SK-N-SH (cell line): ENCODE data around the gene CDC42BPG. TPM values are rescaled to one million over a fixed set of nuclear protein-coding genes. Genes with fewer than 3 reads are reported as not detected.

ENCODE experiments used
- CTCF ChIA-PET: fragments of 300-600, 350-600 bp; formaldehyde crosslinking; extraction: SDS; loops from one replicate; lab custom pipeline; 2021; lab: Yijun Ruan, JAX
- POLR2A ChIA-PET: fragments of 350-600 bp; sonication (Branson Sonifier 250); formaldehyde crosslinking; extraction: SDS; loops from one replicate; lab custom pipeline; 2020; ENCODE audit warnings: antibody characterized with exemption, inconsistent platforms; lab: Yijun Ruan, JAX
- DNase-seq: peaks from one replicate; pipeline ENCODE4 v3.0.0; 2012
- H2AFZ ChIP-seq: fragments of 200-600 bp; sonication (generic); 2 replicates; pipeline ENCODE4 v1.8.1; 2016; ENCODE audit warnings: antibody characterized with exemption, mild to moderate bottlenecking, low read depth
- H3F3A ChIP-seq: fragments of 200-600 bp; sonication (generic); replicated peaks from 2 replicates; pipeline ENCODE3; 2016; ENCODE audit warnings: antibody characterized with exemption, mild to moderate bottlenecking; ENCODE audit not compliant: insufficient read depth
- H3K27ac ChIP-seq, 2 experiments: fragments of 200-500 bp in 1 of 2; fragments of 200-600 bp in 1 of 2; sonication (Bioruptor generic) in 1 of 2; sonication (generic), shearing (Covaris generic) in 1 of 2; 2 replicates each; pipeline versions ENCODE4 v1.5.1 to v1.6.1; 2014 to 2016; ENCODE audit warnings: low read depth in 2 of 2, inconsistent platforms in 1 of 2, low read length in 1 of 2, mild to moderate bottlenecking in 1 of 2, mixed read lengths in 1 of 2
- H3K27me3 ChIP-seq: fragments of 200-600 bp; sonication (generic), shearing (Covaris generic); 2 replicates; pipeline ENCODE4 v1.6.1; 2016; ENCODE audit warnings: mixed run types; ENCODE audit not compliant: insufficient read depth
- H3K36me3 ChIP-seq, 2 experiments: fragments of 200-500 bp in 1 of 2; fragments of 200-600 bp in 1 of 2; sonication (Bioruptor generic) in 1 of 2; sonication (generic) in 1 of 2; replicated peaks in 1 of 2; 2 replicates each; pipeline versions ENCODE3 to v1.5.1; 2014 to 2016; ENCODE audit warnings: low read length in 1 of 2, mild to moderate bottlenecking in 1 of 2; ENCODE audit not compliant: insufficient read depth in 2 of 2, control insufficient read depth in 1 of 2
- H3K4me1 ChIP-seq, 2 experiments: fragments of 200-500 bp in 1 of 2; fragments of 200-600 bp in 1 of 2; sonication (Bioruptor generic) in 1 of 2; sonication (generic), shearing (Covaris generic) in 1 of 2; 2 replicates each; pipeline versions ENCODE4 v1.5.1 to v1.6.1; 2014 to 2016; ENCODE audit warnings: low read depth in 1 of 2, low read length in 1 of 2, mixed run types in 1 of 2; ENCODE audit not compliant: insufficient read depth in 2 of 2, control insufficient read depth in 1 of 2
- H3K4me2 ChIP-seq: fragments of 200-600 bp; sonication (generic), shearing (Covaris generic); 2 replicates; pipeline ENCODE4 v1.6.1; 2017; ENCODE audit warnings: mixed run types
- H3K4me3 ChIP-seq, 2 experiments: fragments of 200-500 bp in 1 of 2; fragments of 200-600 bp in 1 of 2; sonication (Bioruptor generic) in 1 of 2; sonication (generic), shearing (Covaris generic) in 1 of 2; 2 replicates each; pipeline versions ENCODE4 v1.5.1 to v1.8.1; 2014 to 2016; ENCODE audit warnings: low read depth in 2 of 2, inconsistent platforms in 1 of 2, low read length in 1 of 2, mild to moderate bottlenecking in 1 of 2, mixed read lengths in 1 of 2, moderate library complexity in 1 of 2
- H3K79me2 ChIP-seq: fragments of 200-600 bp; sonication (generic); 2 replicates; pipeline ENCODE4 v1.8.1; 2017; ENCODE audit warnings: mild to moderate bottlenecking; ENCODE audit not compliant: insufficient read depth
- H3K9ac ChIP-seq: fragments of 200-600 bp; sonication (generic); 2 replicates; pipeline ENCODE4 v1.6.1; 2017; ENCODE audit warnings: mixed run types
- H3K9me2 ChIP-seq: fragments of 200-600 bp; sonication (generic); 2 replicates; pipeline ENCODE4 v1.6.1; 2017; ENCODE audit warnings: mixed run types
- H3K9me3 ChIP-seq: fragments of 200-600 bp; sonication (generic); 2 replicates; pipeline ENCODE4 v1.6.1; 2017; ENCODE audit warnings: mixed run types, mild to moderate bottlenecking, moderate library complexity
- H4K20me1 ChIP-seq: fragments of 200-600 bp; sonication (generic); 2 replicates; pipeline ENCODE4 v1.6.1; 2017; ENCODE audit warnings: mild to moderate bottlenecking, mixed run types; ENCODE audit not compliant: insufficient read depth
- ELF1 ChIP-seq: IDR thresholded peaks from 2 replicates; pipeline ENCODE4 v1.4.0; 2012
- EZH2phosphoT487 ChIP-seq: fragments of 200-600 bp; sonication (generic); IDR thresholded peaks from 2 replicates; pipeline ENCODE4 v1.6.1; 2017; ENCODE audit warnings: low read depth, mixed run types, mild to moderate bottlenecking, antibody characterized with exemption, moderate library complexity, borderline replicate concordance
- FOSL2 ChIP-seq: IDR thresholded peaks from 2 replicates; pipeline ENCODE4 v1.4.0; 2012; ENCODE audit warnings: low read depth, mild to moderate bottlenecking, moderate library complexity, borderline replicate concordance
- FOXM1 ChIP-seq: IDR thresholded peaks from 2 replicates; pipeline ENCODE4 v1.4.0; 2012; ENCODE audit warnings: low read depth, mild to moderate bottlenecking
- GABPA ChIP-seq: IDR thresholded peaks from 2 replicates; pipeline ENCODE4 v1.4.0; 2012; ENCODE audit warnings: low read depth, mild to moderate bottlenecking
- GATA2 ChIP-seq: sonication (generic); formaldehyde crosslinking; IDR thresholded peaks from 2 replicates; pipeline ENCODE4 v1.5.0; 2020; ENCODE audit warnings: mild to moderate bottlenecking, missing genetic modification reagents
- JUND ChIP-seq: IDR thresholded peaks from 2 replicates; pipeline ENCODE4 v1.4.0; 2012
- MEF2A ChIP-seq: IDR thresholded peaks from 2 replicates; pipeline ENCODE4 v1.4.0; 2012; ENCODE audit warnings: low read depth, borderline replicate concordance
- NFIC ChIP-seq: IDR thresholded peaks from 2 replicates; pipeline ENCODE4 v1.4.0; 2012; ENCODE audit warnings: borderline replicate concordance
- RAD21 ChIP-seq: IDR thresholded peaks from 2 replicates; pipeline ENCODE4 v1.6.1; 2012; ENCODE audit warnings: mild to moderate bottlenecking, low read length
- RCOR1 ChIP-seq: fragments of 150-350 bp; IDR thresholded peaks from 2 replicates; pipeline ENCODE4 v1.6.1; 2017; ENCODE audit warnings: antibody characterized with exemption, low read length
- RXRA ChIP-seq: IDR thresholded peaks from 2 replicates; pipeline ENCODE4 v1.4.0; 2012; ENCODE audit warnings: low read depth, mild to moderate bottlenecking, borderline replicate concordance
- TCF12 ChIP-seq: IDR thresholded peaks from 2 replicates; pipeline ENCODE4 v1.4.0; 2012
- WGBS: methylation state at CpG from one replicate; pipeline ENCODE4 v1.1.6; 2017; ENCODE audit warnings: low lambda C conversion rate; 5-methylcytosine and 5-hydroxymethylcytosine counted together
- polyA plus RNA-seq, 3 experiments: library from polyadenylated mRNA; depleted of rRNA; stranded (reverse); fragments of >200 nt; gene quantifications; 2 replicates each; pipeline ENCODE4 v1.2.3, GENCODE V29; 2012
- TF ChIP-seq, protein P1 (sequence below): IDR thresholded peaks from 2 replicates; pipeline ENCODE4 v1.6.1; 2012; ENCODE audit warnings: mild to moderate bottlenecking, low read depth, low read length, moderate library complexity
- TF ChIP-seq, protein P2 (sequence below): fragments of 150-350 bp; IDR thresholded peaks from 2 replicates; pipeline ENCODE4 v1.6.1; 2016; ENCODE audit warnings: mild to moderate bottlenecking, low read depth, low read length
- TF ChIP-seq, protein P3 (sequence below): IDR thresholded peaks from 2 replicates; pipeline ENCODE4 v1.4.0; 2012; ENCODE audit warnings: low read depth, borderline replicate concordance
- TF ChIP-seq, protein P4 (sequence below): fragments of 200-600 bp; sonication (generic); IDR thresholded peaks from 2 replicates; pipeline ENCODE4 v1.6.1; 2017; ENCODE audit warnings: antibody characterized with exemption, mild to moderate bottlenecking, moderate library complexity

Gene CDC42BPG
- polyA plus RNA-seq, 1 of the 3 experiments (the other 2 are of a cell fraction): 0.33 TPM

DNA sequence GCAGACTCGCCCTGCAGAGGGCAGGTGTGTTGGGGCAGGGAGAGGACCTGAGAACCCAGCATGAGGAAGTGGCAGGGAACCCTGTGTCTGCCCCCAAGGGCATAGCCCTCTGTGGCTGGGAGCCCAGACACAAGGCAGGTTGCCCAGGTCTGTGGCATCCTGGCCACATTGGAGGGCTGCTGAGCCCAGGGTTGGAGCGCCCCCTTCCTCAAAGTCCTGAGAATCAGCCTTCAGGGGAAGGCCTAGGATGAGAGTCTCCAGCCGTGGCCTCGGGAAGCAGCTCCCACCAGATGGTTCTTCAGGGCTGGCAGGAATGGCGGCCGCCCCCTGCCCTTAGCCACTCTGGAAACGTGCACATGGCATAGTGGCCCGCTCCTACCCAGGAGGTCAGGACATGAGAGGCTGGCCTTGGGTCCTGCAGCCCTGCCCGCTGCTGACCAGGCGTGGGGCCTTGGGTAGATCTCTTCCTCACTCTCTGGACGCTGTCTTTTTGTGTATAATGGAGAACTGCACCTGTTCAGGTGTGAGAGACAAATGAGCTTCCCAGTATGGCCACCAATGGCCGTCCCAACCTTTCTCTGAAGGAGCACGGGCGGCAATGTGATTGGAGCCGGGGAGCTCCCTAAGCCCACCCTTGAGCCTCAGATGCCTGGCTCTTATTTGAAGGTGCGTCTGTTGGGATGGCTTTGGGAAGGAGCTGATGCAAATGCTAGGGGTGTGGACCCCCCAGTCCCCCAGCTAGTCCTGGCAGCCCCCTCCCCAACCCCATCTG, 4.6 kb upstream of the CDC42BPG start:
- no peaks in the 10 kb centered on the region for H3K9me2 ChIP-seq
- H3K9ac ChIP-seq: no peak overlapping the region
- H2AFZ ChIP-seq: no peak overlapping the region
- peaks cover under 1 to 8% of the 10 kb centered on the region in 2 experiments for H3K36me3 ChIP-seq
- H3K27me3 ChIP-seq: no peaks in the 10 kb centered on the region
- ChIA-PET CTCF (interaction anchor here (0.6 to 12.8 kb wide), 15 partner anchors 10 to 489 kb away, joined by 3 to 530 read pairs (median 4); partner anchors contain the start of genes EHD1, MEN1, TM7SF2 and ZNHIT2), POLR2A (no interaction called here)
- no peaks in the 10 kb centered on the region for H4K20me1 ChIP-seq
- no peak for DNase-seq
- H3K79me2 ChIP-seq: no peaks in the 10 kb centered on the region; the same call in 1 of the 2 replicates
- peaks cover 15% of the 10 kb centered on the region for H3F3A ChIP-seq
- TF ChIP-seq MEF2A: no peak
- TF ChIP-seq ELF1: no peak
- TF ChIP-seq, protein P1, sequence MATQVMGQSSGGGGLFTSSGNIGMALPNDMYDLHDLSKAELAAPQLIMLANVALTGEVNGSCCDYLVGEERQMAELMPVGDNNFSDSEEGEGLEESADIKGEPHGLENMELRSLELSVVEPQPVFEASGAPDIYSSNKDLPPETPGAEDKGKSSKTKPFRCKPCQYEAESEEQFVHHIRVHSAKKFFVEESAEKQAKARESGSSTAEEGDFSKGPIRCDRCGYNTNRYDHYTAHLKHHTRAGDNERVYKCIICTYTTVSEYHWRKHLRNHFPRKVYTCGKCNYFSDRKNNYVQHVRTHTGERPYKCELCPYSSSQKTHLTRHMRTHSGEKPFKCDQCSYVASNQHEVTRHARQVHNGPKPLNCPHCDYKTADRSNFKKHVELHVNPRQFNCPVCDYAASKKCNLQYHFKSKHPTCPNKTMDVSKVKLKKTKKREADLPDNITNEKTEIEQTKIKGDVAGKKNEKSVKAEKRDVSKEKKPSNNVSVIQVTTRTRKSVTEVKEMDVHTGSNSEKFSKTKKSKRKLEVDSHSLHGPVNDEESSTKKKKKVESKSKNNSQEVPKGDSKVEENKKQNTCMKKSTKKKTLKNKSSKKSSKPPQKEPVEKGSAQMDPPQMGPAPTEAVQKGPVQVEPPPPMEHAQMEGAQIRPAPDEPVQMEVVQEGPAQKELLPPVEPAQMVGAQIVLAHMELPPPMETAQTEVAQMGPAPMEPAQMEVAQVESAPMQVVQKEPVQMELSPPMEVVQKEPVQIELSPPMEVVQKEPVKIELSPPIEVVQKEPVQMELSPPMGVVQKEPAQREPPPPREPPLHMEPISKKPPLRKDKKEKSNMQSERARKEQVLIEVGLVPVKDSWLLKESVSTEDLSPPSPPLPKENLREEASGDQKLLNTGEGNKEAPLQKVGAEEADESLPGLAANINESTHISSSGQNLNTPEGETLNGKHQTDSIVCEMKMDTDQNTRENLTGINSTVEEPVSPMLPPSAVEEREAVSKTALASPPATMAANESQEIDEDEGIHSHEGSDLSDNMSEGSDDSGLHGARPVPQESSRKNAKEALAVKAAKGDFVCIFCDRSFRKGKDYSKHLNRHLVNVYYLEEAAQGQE: no peak
- no peak for TF ChIP-seq FOXM1
- TF ChIP-seq, protein P2, sequence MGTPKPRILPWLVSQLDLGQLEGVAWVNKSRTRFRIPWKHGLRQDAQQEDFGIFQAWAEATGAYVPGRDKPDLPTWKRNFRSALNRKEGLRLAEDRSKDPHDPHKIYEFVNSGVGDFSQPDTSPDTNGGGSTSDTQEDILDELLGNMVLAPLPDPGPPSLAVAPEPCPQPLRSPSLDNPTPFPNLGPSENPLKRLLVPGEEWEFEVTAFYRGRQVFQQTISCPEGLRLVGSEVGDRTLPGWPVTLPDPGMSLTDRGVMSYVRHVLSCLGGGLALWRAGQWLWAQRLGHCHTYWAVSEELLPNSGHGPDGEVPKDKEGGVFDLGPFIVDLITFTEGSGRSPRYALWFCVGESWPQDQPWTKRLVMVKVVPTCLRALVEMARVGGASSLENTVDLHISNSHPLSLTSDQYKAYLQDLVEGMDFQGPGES: no peak
- TF ChIP-seq, protein P3, sequence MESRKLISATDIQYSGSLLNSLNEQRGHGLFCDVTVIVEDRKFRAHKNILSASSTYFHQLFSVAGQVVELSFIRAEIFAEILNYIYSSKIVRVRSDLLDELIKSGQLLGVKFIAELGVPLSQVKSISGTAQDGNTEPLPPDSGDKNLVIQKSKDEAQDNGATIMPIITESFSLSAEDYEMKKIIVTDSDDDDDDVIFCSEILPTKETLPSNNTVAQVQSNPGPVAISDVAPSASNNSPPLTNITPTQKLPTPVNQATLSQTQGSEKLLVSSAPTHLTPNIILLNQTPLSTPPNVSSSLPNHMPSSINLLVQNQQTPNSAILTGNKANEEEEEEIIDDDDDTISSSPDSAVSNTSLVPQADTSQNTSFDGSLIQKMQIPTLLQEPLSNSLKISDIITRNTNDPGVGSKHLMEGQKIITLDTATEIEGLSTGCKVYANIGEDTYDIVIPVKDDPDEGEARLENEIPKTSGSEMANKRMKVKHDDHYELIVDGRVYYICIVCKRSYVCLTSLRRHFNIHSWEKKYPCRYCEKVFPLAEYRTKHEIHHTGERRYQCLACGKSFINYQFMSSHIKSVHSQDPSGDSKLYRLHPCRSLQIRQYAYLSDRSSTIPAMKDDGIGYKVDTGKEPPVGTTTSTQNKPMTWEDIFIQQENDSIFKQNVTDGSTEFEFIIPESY: no peak
- no peak for TF ChIP-seq FOSL2
- no peak for TF ChIP-seq EZH2phosphoT487
- TF ChIP-seq RXRA: no peak
- TF ChIP-seq, protein P4, sequence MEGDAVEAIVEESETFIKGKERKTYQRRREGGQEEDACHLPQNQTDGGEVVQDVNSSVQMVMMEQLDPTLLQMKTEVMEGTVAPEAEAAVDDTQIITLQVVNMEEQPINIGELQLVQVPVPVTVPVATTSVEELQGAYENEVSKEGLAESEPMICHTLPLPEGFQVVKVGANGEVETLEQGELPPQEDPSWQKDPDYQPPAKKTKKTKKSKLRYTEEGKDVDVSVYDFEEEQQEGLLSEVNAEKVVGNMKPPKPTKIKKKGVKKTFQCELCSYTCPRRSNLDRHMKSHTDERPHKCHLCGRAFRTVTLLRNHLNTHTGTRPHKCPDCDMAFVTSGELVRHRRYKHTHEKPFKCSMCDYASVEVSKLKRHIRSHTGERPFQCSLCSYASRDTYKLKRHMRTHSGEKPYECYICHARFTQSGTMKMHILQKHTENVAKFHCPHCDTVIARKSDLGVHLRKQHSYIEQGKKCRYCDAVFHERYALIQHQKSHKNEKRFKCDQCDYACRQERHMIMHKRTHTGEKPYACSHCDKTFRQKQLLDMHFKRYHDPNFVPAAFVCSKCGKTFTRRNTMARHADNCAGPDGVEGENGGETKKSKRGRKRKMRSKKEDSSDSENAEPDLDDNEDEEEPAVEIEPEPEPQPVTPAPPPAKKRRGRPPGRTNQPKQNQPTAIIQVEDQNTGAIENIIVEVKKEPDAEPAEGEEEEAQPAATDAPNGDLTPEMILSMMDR: no peak
- no peak for TF ChIP-seq NFIC
- no peak for TF ChIP-seq JUND
- no peak for TF ChIP-seq GATA2
- TF ChIP-seq RCOR1: no peak
- no peak for TF ChIP-seq TCF12
- TF ChIP-seq RAD21: no peak
- TF ChIP-seq GABPA: no peak
- TF ChIP-seq, all 33 proteins: peak for 0
- Histone ChIP-seq H3K27ac (no peak overlapping the region), H3K9me3 (no peaks in the 10 kb centered on the region), H3K4me2 (no peak overlapping the region), H3K4me3 (no peak overlapping the region), H3K4me1 (peaks cover 1 to 3% of the 10 kb centered on the region in 2 experiments; a peak in 3 of 4 replicates)
- WGBS: 96% methylated on average over 11 of the region's 16 CpGs
